GM04504 (cell line): Measurements from ENCODE around the gene CLEC16A.
A peak's percentile ranks its signal among the peaks of the same experiment; 100 is the strongest.

Experiments
- DNase-seq: peaks from one replicate; pipeline ENCODE4 v3.0.0-alpha.2; 2012; ENCODE audit warnings: low read depth

The CLEC16A gene

GRCh38 chr16:11180489-11180888 is 236.1 kb downstream of the CLEC16A start:
- no peak for DNase-seq

GRCh38 chr16:11181242-11181898 is 237.0 kb downstream of the CLEC16A start:
- DNase-seq: no peak

GRCh38 chr16:11181899-11182279 is 237.5 kb downstream of the CLEC16A start:
- no peak for DNase-seq

GRCh38 chr16:11182411-11182810 is 238.0 kb downstream of the CLEC16A start:
- no peak for DNase-seq

GRCh38 chr16:11183035-11183812 is 238.9 kb downstream of the CLEC16A start:
- no peak for DNase-seq

- no peak for DNase-seq
These were observed 239.6 kb downstream of the CLEC16A start for GRCh38 chr16:11183951-11184350.

GRCh38 chr16:11187522-11188023 is 243.2 kb downstream of the CLEC16A start:
- no peak for DNase-seq

- no peak for DNase-seq
These were observed 244.7 kb downstream of the CLEC16A start for GRCh38 chr16:11188801-11189740.

GRCh38 chr16:11190588-11191560 is 246.5 kb downstream of the CLEC16A start:
- no peak for DNase-seq

- DNase-seq: no peak
These were observed 247.3 kb downstream of the CLEC16A start for GRCh38 chr16:11191665-11192064.

- DNase-seq: no peak
These were observed 249.1 kb downstream of the CLEC16A start for GRCh38 chr16:11193494-11193893.

GRCh38 chr16:11194913-11195312 is 250.5 kb downstream of the CLEC16A start:
- no peak for DNase-seq

- no peak for DNase-seq
These were observed 252.0 kb downstream of the CLEC16A start for GRCh38 chr16:11196286-11196828.

- DNase-seq: no peak
These were observed 254.0 kb downstream of the CLEC16A start for GRCh38 chr16:11198375-11198774.

- no peak for DNase-seq
These were observed 254.5 kb downstream of the CLEC16A start for GRCh38 chr16:11198828-11199227.

- no peak for DNase-seq
These were observed 256.2 kb downstream of the CLEC16A start for GRCh38 chr16:11200592-11200991.

- peak; percentile 68 for DNase-seq
These were observed 257.3 kb downstream of the CLEC16A start for GRCh38 chr16:11201498-11202259.

- DNase-seq: peak; percentile 22
These were observed 258.1 kb downstream of the CLEC16A start for GRCh38 chr16:11202260-11203091.

- DNase-seq: no peak
These were observed 258.8 kb downstream of the CLEC16A start for GRCh38 chr16:11203111-11203623.
